Neural progenitor cell (in vitro differentiated cells): ENCODE data around the gene ADARB2. TPM values are rescaled to one million over a fixed set of nuclear protein-coding genes. Genes with fewer than 3 reads are reported as not detected.

Source experiments
- DNase-seq: peaks from one replicate; pipeline ENCODE4 v3.0.0-alpha.2; 2016; ENCODE audit warnings: low spot score
- H2AFZ ChIP-seq: fragments of 200-600 bp; sonication (generic); replicated peaks from 2 replicates; pipeline ENCODE4 v1.6.1; 2016; ENCODE audit warnings: antibody characterized with exemption
- H3F3A ChIP-seq: fragments of 200-600 bp; sonication (generic); 2 replicates; pipeline ENCODE4 v1.6.1; 2016; ENCODE audit warnings: antibody characterized with exemption, low read depth
- H3K27ac ChIP-seq: fragments of 200-600 bp; sonication (generic); 2 replicates; pipeline ENCODE4 v1.5.1; 2016; ENCODE audit warnings: mild to moderate bottlenecking
- H3K27me3 ChIP-seq: fragments of 200-600 bp; sonication (generic); 2 replicates; pipeline ENCODE4 v1.6.1; 2016; ENCODE audit warnings: mild to moderate bottlenecking, moderate library complexity
- H3K36me3 ChIP-seq: fragments of 200-600 bp; sonication (generic); 2 replicates; pipeline ENCODE4 v1.5.1; 2016
- H3K4me1 ChIP-seq: fragments of 200-600 bp; sonication (generic); 2 replicates; pipeline ENCODE4 v1.6.1; 2016; ENCODE audit warnings: mixed run types
- H3K4me2 ChIP-seq: fragments of 200-600 bp; sonication (generic); 2 replicates; pipeline ENCODE4 v1.6.1; 2016
- H3K4me3 ChIP-seq: fragments of 200-600 bp; sonication (generic); 2 replicates; pipeline ENCODE4 v1.5.1; 2016
- H3K79me2 ChIP-seq: fragments of 200-600 bp; sonication (generic); 2 replicates; pipeline ENCODE4 v1.6.1; 2016; ENCODE audit warnings: low read depth
- H3K9ac ChIP-seq: fragments of 200-600 bp; sonication (generic); 2 replicates; pipeline ENCODE4 v1.6.1; 2016
- H3K9me3 ChIP-seq: fragments of 200-600 bp; sonication (generic); 2 replicates; pipeline ENCODE4 v1.5.1; 2016; ENCODE audit warnings: low read depth
- H4K20me1 ChIP-seq: fragments of 200-600 bp; sonication (generic); 2 replicates; pipeline ENCODE4 v1.6.1; 2016; ENCODE audit warnings: low read depth
- H3K27ac Mint-ChIP-seq: 3 replicates; pipeline ENCODE4 v1.8.0; 2021; ENCODE audit warnings: mixed read lengths
- H3K27me3 Mint-ChIP-seq: 2 replicates; pipeline ENCODE4 v1.8.0; 2022; ENCODE audit warnings: low read depth, mild to moderate bottlenecking, inconsistent platforms, moderate library complexity, mixed read lengths; ENCODE audit not compliant: insufficient read depth
- H3K36me3 Mint-ChIP-seq: 3 replicates; pipeline ENCODE4 v1.8.0; 2021; ENCODE audit warnings: mixed read lengths
- H3K4me1 Mint-ChIP-seq: 3 replicates; pipeline ENCODE4 v1.8.0; 2021; ENCODE audit warnings: mixed read lengths
- H3K4me3 Mint-ChIP-seq: 3 replicates; pipeline ENCODE4 v1.8.0; 2021; ENCODE audit warnings: mild to moderate bottlenecking, moderate library complexity, mixed read lengths
- H3K9me3 Mint-ChIP-seq: 3 replicates; pipeline ENCODE4 v1.8.0; 2020; ENCODE audit warnings: mixed read lengths
- CTCF ChIP-seq: fragments of 200-600 bp; sonication (generic); IDR thresholded peaks from 2 replicates; pipeline ENCODE4 v1.5.1; 2017; ENCODE audit warnings: antibody characterized with exemption, mild to moderate bottlenecking
- EZH2 ChIP-seq: fragments of 200-600 bp; sonication (generic); IDR thresholded peaks from 2 replicates; pipeline ENCODE4 v1.6.1; 2017; ENCODE audit warnings: antibody characterized with exemption, mild to moderate bottlenecking, moderate library complexity
- EZH2phosphoT487 ChIP-seq: fragments of 200-600 bp; sonication (generic); IDR thresholded peaks from 2 replicates; pipeline ENCODE4 v1.6.1; 2017; ENCODE audit warnings: antibody characterized with exemption
- total RNA-seq: library from RNA; depleted of rRNA; stranded (reverse); fragments of >200 nt; gene quantifications from 2 replicates; pipeline ENCODE4 v1.2.3, GENCODE V29; 2015; ENCODE audit warnings: low replicate concordance

ADARB2 gene
- total RNA-seq, 1 donor from 2014 or later, result not detected

- Mint-ChIP-seq H3K4me3 (no peak overlapping the region), H3K36me3 (no peaks in the 10 kb centered on the region), H3K27ac (no peak overlapping the region), H3K27me3 (peaks cover 14% of the 10 kb centered on the region), H3K9me3 (peaks cover 5% of the 10 kb centered on the region), H3K4me1 (peaks cover 18% of the 10 kb centered on the region)
- no peak overlapping the region for H3K27ac ChIP-seq
- no peak overlapping the region for H3K4me2 ChIP-seq
- no peak for TF ChIP-seq EZH2
- no peak for TF ChIP-seq EZH2phosphoT487
- TF ChIP-seq CTCF, result no peak
- H3K9ac ChIP-seq, result no peak overlapping the region
- no peaks in the 10 kb centered on the region for H3F3A ChIP-seq
- no peaks in the 10 kb centered on the region for H4K20me1 ChIP-seq
- no peak for DNase-seq
- H3K27me3 ChIP-seq, result no peaks in the 10 kb centered on the region
- peaks cover 6% of the 10 kb centered on the region for H3K4me1 ChIP-seq
- no peaks in the 10 kb centered on the region for H3K9me3 ChIP-seq
- no peaks in the 10 kb centered on the region for H3K36me3 ChIP-seq
- H2AFZ ChIP-seq, result no peak overlapping the region
- no peaks in the 10 kb centered on the region for H3K79me2 ChIP-seq
- H3K4me3 ChIP-seq, result no peak overlapping the region
Observed at GRCh38 chr10:1576467-1577372, 160.6 kb downstream of the ADARB2 start.

GRCh38 chr10:1575481-1576244, 161.7 kb downstream of the ADARB2 start:
- Mint-ChIP-seq H3K27ac (no peak overlapping the region), H3K36me3 (no peaks in the 10 kb centered on the region)

GRCh38 chr10:1574719-1575118, 162.6 kb downstream of the ADARB2 start:
- H3K27me3 Mint-ChIP-seq, result peaks cover 21% of the 10 kb centered on the region
- no peaks in the 10 kb centered on the region for H3K36me3 ChIP-seq
- no peak for DNase-seq
- TF ChIP-seq EZH2, result no peak
- no peak for TF ChIP-seq EZH2phosphoT487
- TF ChIP-seq CTCF, result no peak
- H3K4me3 Mint-ChIP-seq, result no peak overlapping the region
- H3K36me3 Mint-ChIP-seq, result no peaks in the 10 kb centered on the region
- H3K9me3 ChIP-seq, result no peaks in the 10 kb centered on the region
- H3K9me3 Mint-ChIP-seq, result peaks cover 8% of the 10 kb centered on the region
- H3K4me1 ChIP-seq, result peaks cover 6% of the 10 kb centered on the region
- no peak overlapping the region for H3K4me3 ChIP-seq
- no peak overlapping the region for H3K4me2 ChIP-seq
- H2AFZ ChIP-seq, result no peak overlapping the region
- no peaks in the 10 kb centered on the region for H3K79me2 ChIP-seq
- no peaks in the 10 kb centered on the region for H3K27me3 ChIP-seq
- no peaks in the 10 kb centered on the region for H4K20me1 ChIP-seq
- H3K9ac ChIP-seq, result no peak overlapping the region
- no peak overlapping the region for H3K27ac ChIP-seq
- H3F3A ChIP-seq, result no peaks in the 10 kb centered on the region
- peaks cover 26% of the 10 kb centered on the region for H3K4me1 Mint-ChIP-seq
- peak overlapping the region; percentile 38 for H3K27ac Mint-ChIP-seq

More at GRCh38 chr10:1575481-1576244, 161.7 kb downstream of the ADARB2 start:
- H3K4me3 ChIP-seq, result no peak overlapping the region
- no peaks in the 10 kb centered on the region for H3K9me3 ChIP-seq
- H3K27ac ChIP-seq, result no peak overlapping the region
- H3K36me3 ChIP-seq, result no peaks in the 10 kb centered on the region
- H3K4me3 Mint-ChIP-seq, result no peak overlapping the region
- no peak overlapping the region for H3K9ac ChIP-seq
- no peaks in the 10 kb centered on the region for H3F3A ChIP-seq
- H3K9me3 Mint-ChIP-seq, result peaks cover 8% of the 10 kb centered on the region
- no peaks in the 10 kb centered on the region for H3K79me2 ChIP-seq
- no peak overlapping the region for H2AFZ ChIP-seq
- H3K4me1 ChIP-seq, result peaks cover 6% of the 10 kb centered on the region
- H3K4me1 Mint-ChIP-seq, result peaks cover 23% of the 10 kb centered on the region
- no peaks in the 10 kb centered on the region for H3K27me3 ChIP-seq
- no peak for TF ChIP-seq EZH2phosphoT487
- no peak for TF ChIP-seq CTCF
- TF ChIP-seq EZH2, result no peak
- DNase-seq, result no peak
- no peaks in the 10 kb centered on the region for H4K20me1 ChIP-seq
- H3K4me2 ChIP-seq, result no peak overlapping the region
- H3K27me3 Mint-ChIP-seq, result peaks cover 21% of the 10 kb centered on the region
